ENCODE measurements around the gene KCTD8. TPM values are rescaled to one million over a fixed set of nuclear protein-coding genes. Genes with fewer than 3 reads are reported as not detected.

The KCTD8 gene
- total and polyA plus RNA-seq, 9 donors: 0.98 to 6.1 (median 2.0) TPM

DNA sequence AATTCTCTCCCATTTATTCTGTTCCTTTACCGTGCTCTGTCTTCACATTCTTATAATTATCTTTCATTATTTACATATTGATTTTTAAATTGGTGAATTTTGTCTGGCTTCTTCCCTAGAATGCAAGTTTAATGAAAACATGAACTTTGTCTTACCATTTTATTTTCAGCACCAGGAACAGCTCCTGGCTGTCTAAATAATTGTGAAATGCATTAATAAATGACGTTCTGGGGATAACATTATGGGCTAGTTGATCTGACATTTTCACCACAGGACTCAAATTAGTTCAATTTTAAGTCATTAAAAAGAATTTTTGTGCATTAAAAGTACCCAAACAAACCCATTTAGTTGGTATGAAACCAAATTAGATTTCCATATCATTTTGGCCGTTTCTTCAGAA lies 97.5 kb downstream of the KCTD8 start:
- 50 to 61% (median 55%) methylated on average over 3 of the region's 3 CpGs for WGBS, 3 donors
- intact Hi-C loops (cut with DNase I): no loop called here

DNA sequence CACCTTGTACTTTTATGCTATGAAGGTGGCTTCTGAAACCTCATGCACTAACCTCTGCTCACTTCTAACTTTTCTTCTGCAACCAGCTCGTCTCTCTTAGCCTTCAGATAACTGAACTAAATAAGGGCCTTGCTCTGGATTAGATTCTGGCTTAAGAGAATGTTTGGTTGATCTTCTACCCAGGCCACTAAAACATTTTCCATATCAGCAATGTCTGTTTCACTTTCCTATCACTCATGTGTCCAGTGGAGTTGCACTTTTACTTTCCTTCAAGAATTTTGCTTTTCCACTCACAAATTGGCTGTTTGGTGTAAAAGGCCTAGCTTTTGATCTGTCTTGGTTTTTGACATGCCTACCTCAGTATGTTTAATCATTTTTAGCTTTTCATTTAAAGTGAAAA lies 105.8 kb downstream of the KCTD8 start:
- H3K4me3 ChIP-seq: no peak overlapping the region
- no peaks in the 10 kb centered on the region for H3K4me1 ChIP-seq (ENCODE audit: insufficient read depth)
- WGBS, 3 donors: 28 to 55% (median 33%) methylated on average over 1 of the region's 1 CpG
- no peak for DNase-seq
- no peaks in the 10 kb centered on the region for H3K27me3 ChIP-seq
- no peaks in the 10 kb centered on the region for H3K36me3 ChIP-seq
- H3K9me3 ChIP-seq: no peaks in the 10 kb centered on the region
- intact Hi-C loops (cut with DNase I): no loop called here
- TF ChIP-seq EP300 (IDR thresholded peaks at IDR 0.05) (no peak), POLR2A (IDR thresholded peaks at IDR 0.05) (no peak)
- TF ChIP-seq, protein P1, sequence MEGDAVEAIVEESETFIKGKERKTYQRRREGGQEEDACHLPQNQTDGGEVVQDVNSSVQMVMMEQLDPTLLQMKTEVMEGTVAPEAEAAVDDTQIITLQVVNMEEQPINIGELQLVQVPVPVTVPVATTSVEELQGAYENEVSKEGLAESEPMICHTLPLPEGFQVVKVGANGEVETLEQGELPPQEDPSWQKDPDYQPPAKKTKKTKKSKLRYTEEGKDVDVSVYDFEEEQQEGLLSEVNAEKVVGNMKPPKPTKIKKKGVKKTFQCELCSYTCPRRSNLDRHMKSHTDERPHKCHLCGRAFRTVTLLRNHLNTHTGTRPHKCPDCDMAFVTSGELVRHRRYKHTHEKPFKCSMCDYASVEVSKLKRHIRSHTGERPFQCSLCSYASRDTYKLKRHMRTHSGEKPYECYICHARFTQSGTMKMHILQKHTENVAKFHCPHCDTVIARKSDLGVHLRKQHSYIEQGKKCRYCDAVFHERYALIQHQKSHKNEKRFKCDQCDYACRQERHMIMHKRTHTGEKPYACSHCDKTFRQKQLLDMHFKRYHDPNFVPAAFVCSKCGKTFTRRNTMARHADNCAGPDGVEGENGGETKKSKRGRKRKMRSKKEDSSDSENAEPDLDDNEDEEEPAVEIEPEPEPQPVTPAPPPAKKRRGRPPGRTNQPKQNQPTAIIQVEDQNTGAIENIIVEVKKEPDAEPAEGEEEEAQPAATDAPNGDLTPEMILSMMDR (IDR thresholded peaks at IDR 0.05): no peak
- H3K27ac ChIP-seq: no peak overlapping the region

More for the DNA sequence above, 97.5 kb downstream of the KCTD8 start:
- Histone ChIP-seq H3K4me1 (ENCODE audit: insufficient read depth) (no peaks in the 10 kb centered on the region), H3K27me3 (no peaks in the 10 kb centered on the region), H3K36me3 (no peaks in the 10 kb centered on the region), H3K27ac (no peak overlapping the region), H3K4me3 (no peak overlapping the region), H3K9me3 (no peaks in the 10 kb centered on the region)
- no peak for DNase-seq
- TF ChIP-seq POLR2A (IDR thresholded peaks at IDR 0.05): no peak
- TF ChIP-seq, protein P1 (IDR thresholded peaks at IDR 0.05): no peak
- no peak for TF ChIP-seq EP300 (IDR thresholded peaks at IDR 0.05)

DNA sequence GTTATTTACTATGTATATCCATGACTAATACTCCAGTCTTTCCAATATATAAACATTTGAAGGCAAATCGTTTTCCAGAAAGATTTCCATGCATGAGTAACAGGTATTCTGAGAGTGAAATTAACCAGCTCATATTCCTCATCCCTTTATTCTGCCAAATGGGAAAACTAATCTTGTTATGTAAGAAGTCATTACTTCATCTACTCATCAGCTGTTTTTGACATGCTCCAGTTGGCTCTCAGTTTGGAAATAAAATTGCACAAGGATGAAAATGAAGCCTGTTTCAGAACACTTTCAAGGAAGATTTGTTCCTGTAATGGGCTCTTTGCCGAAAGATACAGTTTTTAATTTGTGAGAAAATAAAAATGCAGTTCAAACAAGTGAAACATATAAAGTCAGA lies 121.9 kb downstream of the KCTD8 start:
- no peak for DNase-seq
- Histone ChIP-seq H3K4me3 (no peak overlapping the region), H3K36me3 (no peaks in the 10 kb centered on the region), H3K4me1 (ENCODE audit: insufficient read depth) (no peaks in the 10 kb centered on the region), H3K9me3 (no peaks in the 10 kb centered on the region), H3K27ac (no peak overlapping the region), H3K27me3 (peaks cover 2% of the 10 kb centered on the region)
- TF ChIP-seq, protein P1 (IDR thresholded peaks at IDR 0.05): no peak
- TF ChIP-seq EP300 (IDR thresholded peaks at IDR 0.05) (no peak), POLR2A (IDR thresholded peaks at IDR 0.05) (no peak)
- WGBS, 3 donors: 12 to 15% (median 14%) methylated on average over 2 of the region's 2 CpGs
- intact Hi-C loops (cut with DNase I): no loop called here

DNA sequence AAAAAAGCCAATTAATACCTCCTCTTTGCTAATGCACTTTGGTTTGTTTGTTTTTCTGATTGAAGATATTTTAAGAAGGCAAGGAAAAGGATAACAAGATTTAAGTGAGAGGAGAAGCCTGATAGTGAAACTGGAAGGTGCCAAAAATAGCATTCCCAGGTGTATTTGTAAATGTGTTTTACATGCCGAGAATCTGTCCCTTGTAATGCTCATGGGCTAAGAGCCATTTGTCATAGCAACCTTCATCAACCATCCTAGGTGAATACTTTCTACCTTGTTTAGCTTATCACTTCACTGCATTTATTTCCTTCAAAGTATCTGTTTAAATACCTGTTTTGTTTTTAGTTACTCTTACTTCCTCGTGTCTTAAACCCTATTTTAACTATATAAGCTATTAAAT lies 127.8 kb downstream of the KCTD8 start:
- Histone ChIP-seq H3K4me3 (no peak overlapping the region), H3K27ac (no peak overlapping the region), H3K9me3 (no peaks in the 10 kb centered on the region), H3K36me3 (no peaks in the 10 kb centered on the region), H3K27me3 (peaks cover 2% of the 10 kb centered on the region), H3K4me1 (ENCODE audit: insufficient read depth) (no peaks in the 10 kb centered on the region)
- no peak for DNase-seq
- intact Hi-C loops (cut with DNase I): no loop called here
- TF ChIP-seq, protein P1 (IDR thresholded peaks at IDR 0.05): no peak
- TF ChIP-seq POLR2A (IDR thresholded peaks at IDR 0.05) (no peak), EP300 (IDR thresholded peaks at IDR 0.05) (no peak)
- WGBS, 3 donors: 52 to 72% (median 53%) methylated on average over 2 of the region's 2 CpGs
